SIG-M5 (cell line): ENCODE data around the gene ACTN3.
"Not testable (repeated sequence)": the region's sequence is repeated elsewhere in the genome, so short reads cannot be mapped to it uniquely, and the experiment has no call there.

Source experiments
- DNase-seq: peaks from one replicate; lab custom pipeline; 2025; lab: John Stamatoyannopoulos, UW

The ACTN3 gene

DNA sequence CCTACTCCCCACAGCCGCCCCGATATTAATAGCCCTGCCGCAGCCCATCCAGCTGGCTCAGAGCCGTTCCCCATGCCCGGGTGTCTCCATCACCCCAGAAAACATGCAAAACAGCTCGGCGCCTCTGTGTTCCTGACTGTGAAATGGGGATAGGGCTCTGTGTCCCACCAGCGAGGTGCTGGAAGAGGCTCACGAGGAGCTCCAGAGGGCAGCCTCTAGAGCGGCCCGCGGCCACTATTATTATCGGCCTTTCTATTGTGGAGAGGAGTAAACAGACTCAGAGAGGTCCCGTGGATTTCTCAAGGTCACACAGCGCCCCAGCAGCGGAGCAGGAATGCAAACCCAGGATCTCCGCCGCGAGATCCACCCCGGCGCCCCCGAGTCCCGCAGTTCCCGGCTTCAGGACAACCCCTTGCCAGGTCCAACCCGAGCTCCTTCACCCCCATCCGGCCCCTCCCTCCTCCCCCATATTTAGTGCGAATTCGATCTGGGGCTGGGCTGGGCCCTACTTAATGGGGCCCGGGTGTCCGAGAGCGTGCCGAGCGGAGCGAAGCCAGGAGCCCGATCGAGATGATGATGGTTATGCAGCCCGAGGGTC lies at the start of gene ACTN3:
Gene ACTN3, plus strand, starts transcription at position 536 of the 598 bp plus-strand sequence. Its CDS starts 35 bp downstream, at position 571.
- DNase-seq = no peak

DNA sequence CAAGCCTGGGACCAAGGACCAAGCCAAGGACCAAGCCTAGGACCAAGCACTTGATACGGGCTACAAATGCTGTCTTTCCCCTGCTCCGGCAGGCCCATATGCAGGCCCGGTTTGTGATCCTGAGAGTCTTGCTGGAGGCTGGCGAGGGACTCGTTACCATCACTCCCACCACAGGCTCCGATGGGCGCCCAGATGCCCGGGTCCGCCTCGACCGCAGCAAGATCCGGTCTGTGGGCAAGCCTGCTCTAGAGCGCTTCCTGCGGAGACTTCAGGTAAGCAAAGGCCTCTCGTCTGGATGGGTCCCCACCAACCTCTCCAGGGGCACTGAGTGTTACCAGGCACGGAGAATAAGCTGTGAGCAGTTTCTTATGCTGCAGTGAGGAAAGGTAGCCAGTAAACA lies 49.5 kb upstream of the ACTN3 start:
- no peak for DNase-seq

GRCh38 chr11:66498506-66498905 lies 48.2 kb upstream of the ACTN3 start:
- no peak for DNase-seq

DNA sequence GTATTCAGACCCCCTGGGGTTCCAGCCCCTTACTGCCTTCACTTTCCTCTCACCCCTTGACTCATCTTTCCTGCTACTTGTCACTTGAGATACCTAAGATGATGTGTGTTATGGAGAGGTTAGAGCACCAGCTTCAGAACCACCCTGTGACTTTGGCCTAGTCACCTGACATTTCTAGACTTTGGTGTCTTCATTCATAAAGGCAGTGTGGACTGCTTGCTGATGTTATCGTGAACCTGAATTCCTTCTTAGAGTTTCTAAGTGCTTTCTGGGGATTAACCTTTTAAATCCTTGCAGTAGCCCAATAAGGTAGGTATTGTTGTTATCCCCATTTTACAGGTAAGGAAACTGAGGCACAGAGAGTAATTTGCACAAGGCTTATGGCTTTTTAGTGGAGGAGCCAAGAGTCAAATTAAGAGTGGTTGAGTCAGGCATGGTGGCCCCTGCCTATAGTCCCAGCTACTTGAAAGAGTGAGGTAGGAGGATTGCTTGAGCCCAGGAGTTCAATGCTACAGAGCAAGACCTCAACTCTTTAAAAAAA lies 41.4 kb upstream of the ACTN3 start:
- no peak for DNase-seq

- no peak for DNase-seq
These were observed 37.6 kb upstream of the ACTN3 start for GRCh38 chr11:66509131-66509561.

- DNase-seq = no peak
These were observed 36.3 kb upstream of the ACTN3 start, which contains the start of gene BBS1 for GRCh38 chr11:66510271-66510989. TSS of gene BBS1 (plus strand) at chr11:66510635. CDS start at chr11:66510660, 25 bp downstream.

DNA sequence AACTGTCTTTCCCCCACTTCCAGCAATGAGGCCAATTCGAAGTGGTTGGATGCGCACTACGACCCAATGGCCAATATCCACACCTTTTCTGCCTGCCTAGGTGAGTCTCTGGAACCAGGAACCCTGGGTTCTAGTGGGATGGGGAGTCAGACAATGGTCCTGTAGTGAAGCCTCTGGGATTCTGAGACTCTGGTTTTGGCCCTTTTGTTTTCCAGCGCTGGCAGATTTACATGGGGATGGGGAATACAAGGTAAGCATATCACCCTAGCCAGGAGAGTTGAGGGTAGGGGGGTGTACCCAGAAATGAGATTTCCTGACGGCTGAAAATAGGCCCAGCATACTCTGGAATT lies 35.7 kb upstream of the ACTN3 start:
- DNase-seq = no peak

DNA sequence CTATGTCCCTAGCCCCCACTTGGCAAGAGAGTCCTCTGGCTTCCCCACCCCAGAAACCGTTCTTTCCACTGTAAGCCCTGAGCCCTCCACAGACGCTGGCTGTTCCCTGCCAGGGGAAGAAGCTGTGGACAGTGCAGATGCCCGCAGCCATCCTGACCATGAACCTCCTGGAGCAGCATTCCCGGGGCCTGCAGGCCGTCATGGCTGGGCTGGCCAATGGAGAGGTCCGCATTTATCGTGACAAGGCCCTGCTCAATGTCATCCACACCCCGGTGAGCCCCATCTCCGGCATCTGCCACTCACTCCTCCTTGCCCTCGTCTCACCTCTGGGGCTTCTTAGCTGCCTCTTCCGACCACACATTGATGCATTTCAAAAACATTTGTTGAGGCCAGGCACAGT lies 23.1 kb upstream of the ACTN3 start:
- DNase-seq = no peak

DNA sequence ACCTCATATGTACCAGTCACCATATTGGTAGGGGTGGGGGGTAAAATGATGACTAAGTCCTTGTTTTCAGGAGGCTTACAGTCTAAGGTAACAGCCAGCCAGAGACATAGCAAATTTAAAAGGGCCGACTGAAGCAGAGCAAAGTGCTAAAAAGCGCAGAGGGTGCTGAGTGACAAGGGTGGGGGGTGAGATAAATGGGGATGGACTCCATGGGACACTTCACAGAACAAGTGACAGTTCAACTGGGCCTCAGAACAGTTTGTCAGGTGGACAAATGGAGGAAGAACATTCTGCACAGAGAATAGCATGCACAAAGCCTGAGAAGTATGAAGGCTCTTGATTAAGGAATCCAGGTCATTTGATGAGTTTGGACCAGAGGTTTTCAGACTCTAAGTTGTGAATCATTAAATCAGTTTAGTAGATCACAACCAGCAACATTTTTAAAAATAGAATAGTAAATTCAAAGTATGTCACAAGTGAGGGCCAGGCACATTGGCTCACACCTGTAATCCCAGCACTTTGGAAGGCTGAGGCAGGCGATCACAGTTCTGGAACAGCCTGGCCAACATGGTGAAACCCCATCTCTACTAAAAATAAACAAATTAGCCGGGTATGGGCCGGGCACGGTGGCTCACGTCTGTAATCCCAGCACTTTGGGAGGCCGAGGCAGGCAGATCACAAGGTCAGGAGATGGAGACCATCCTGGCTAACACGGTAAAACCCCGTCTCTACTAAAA lies 22.2 kb upstream of the ACTN3 start:
- DNase-seq = no peak

DNA sequence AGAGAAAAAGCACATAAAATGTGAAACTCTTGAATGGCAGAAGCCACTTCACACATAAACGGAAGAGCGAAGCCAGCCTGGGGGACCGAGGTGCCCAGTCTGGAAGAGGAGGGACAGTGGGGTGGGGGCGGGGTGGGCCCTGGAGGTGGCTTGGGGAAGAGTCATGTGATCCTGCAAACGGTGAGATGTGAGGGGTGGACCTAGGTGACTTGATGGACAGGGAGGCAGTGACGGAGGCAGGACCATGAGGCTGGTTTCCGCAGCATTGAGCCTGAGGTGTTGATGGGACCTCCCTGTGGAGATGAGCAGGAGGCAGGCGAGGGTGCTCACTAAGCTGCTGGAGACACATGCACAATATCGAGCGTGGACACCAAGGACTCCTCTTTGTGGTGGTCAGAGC lies 17.6 kb upstream of the ACTN3 start:
- DNase-seq = no peak

GRCh38 chr11:66529655-66530054 lies 17.0 kb upstream of the ACTN3 start:
- DNase-seq = no peak

- DNase-seq = no peak
These were observed 15.6 kb upstream of the ACTN3 start for GRCh38 chr11:66530927-66531709.

DNA sequence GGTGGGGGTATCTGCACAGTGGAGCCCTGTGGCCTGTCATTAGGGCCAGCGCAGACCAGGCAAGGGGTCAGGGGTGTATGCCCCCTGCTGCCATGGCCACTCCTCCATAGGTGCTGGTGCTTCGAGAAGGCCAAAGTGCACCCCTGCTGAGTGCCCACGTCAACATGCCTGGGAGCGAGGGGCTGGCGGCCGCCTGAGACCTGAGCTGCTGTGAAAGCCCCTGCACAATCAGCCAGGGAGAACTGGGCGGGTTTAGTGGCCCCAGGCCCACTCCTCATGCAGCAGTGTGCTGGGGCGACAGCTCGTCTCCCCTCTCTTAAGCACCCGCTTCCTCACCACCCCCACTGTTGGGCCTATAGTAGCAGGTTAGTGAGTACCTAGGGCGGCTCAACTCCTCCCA lies 14.9 kb upstream of the ACTN3 start:
- DNase-seq = no peak

GRCh38 chr11:66532784-66533183 lies 13.9 kb upstream of the ACTN3 start:
- no peak for DNase-seq

GRCh38 chr11:66539170-66539869 lies 7.4 kb upstream of the ACTN3 start:
- no peak for DNase-seq

- no peak for DNase-seq
These were observed 6.9 kb upstream of the ACTN3 start for GRCh38 chr11:66539870-66540213.

DNA sequence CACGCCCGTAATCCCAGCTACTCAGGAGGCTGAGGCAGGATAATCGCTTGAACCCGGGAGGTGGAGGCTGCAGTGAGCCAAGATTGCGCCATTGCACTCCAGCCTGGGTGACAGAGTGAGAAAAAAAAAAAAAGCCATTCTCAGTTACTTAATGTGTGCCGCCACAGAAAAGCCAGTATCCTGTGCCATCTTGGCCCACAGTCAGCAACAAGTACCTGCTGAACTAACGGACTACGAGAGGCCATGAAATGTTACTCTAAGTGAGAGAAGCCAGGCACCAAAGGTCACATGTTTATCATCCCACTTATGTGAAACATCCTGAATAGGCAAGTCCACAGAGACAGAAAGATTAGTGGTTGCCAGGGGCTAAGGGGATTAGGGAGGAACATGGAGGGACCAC lies 6.1 kb upstream of the ACTN3 start:
- not testable (repeated sequence) for DNase-seq

- DNase-seq = no peak
These were observed 4.8 kb upstream of the ACTN3 start for GRCh38 chr11:66541892-66542291.

DNA sequence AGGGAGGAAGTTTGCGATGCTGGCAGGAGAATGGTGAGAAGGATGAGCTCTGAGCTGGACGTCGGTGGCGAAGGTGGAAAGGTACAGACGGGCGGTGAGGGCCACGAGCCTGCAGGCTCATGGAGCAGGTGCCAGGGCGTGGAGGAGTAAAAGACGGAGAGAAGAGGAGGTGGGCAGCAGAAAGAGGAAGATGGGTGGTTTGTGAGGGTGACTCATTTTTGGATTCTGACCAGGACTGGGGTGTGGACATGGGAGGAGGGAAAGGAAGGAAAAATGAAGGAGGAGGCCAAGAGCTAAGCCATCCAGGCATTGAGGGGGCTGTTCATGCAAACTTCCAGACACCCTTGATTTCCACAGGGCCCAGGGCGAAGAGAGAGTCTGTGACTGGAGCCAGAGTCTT lies 4.3 kb upstream of the ACTN3 start:
- no peak for DNase-seq

GRCh38 chr11:66543263-66544107 lies 3.2 kb upstream of the ACTN3 start:
- DNase-seq = no peak

GRCh38 chr11:66544952-66545351 lies 1.8 kb upstream of the ACTN3 start:
- not testable (repeated sequence) for DNase-seq
